Effector memory CD4-positive, alpha-beta T cell (primary cell): ENCODE data around the gene RNF39.

ENCODE experiments used
- DNase-seq, 3 donors: peaks; one replicate each; pipeline ENCODE4 v3.0.0-alpha.2; 2020
- H3K27ac ChIP-seq: 2 replicates; pipeline ENCODE4 v1.7.0; 2013; ENCODE audit warnings: mild to moderate bottlenecking, low read length, moderate library complexity; ENCODE audit not compliant: insufficient read depth, poor library complexity, severe bottlenecking
- H3K27me3 ChIP-seq: replicated peaks from 2 replicates; pipeline ENCODE4 v1.7.0; 2013; ENCODE audit warnings: mild to moderate bottlenecking, low read length; ENCODE audit not compliant: insufficient read depth, control insufficient read depth, poor library complexity, severe bottlenecking
- H3K36me3 ChIP-seq: 2 replicates; pipeline ENCODE4 v1.7.0; 2013; ENCODE audit warnings: mild to moderate bottlenecking, low read length, moderate library complexity; ENCODE audit not compliant: control insufficient read depth, insufficient read depth
- H3K4me1 ChIP-seq: 2 replicates; pipeline ENCODE4 v1.7.0; 2013; ENCODE audit warnings: low read length, mild to moderate bottlenecking; ENCODE audit not compliant: control insufficient read depth, insufficient read depth, poor library complexity, severe bottlenecking
- H3K4me3 ChIP-seq: 2 replicates; pipeline ENCODE4 v1.7.0; 2013; ENCODE audit warnings: low read length, low read depth, mild to moderate bottlenecking; ENCODE audit not compliant: insufficient read depth, poor library complexity, severe bottlenecking
- H3K9me3 ChIP-seq: 2 replicates; pipeline ENCODE4 v1.7.0; 2013; ENCODE audit warnings: mild to moderate bottlenecking, low read length, moderate library complexity; ENCODE audit not compliant: control insufficient read depth

Gene RNF39

DNA sequence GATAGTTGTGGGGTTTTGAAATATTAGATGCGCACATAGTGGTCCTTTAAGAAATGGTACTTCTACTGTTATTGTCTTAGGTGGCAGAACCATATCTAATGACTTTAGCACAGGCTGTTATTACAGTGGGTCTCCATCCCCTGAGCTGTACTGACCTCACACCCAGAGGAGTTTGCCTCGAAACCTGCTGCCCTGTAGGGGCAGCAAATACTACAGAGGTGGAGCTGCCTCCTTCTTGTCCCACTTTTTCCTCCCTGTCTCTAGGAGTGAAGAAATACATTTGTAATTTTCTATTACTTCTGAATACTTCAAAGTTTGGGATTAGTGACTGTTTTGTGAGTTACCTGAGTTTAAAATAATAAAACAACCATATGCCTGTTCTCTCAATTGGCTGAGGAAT lies 29.1 kb upstream of the RNF39 start:
- Histone ChIP-seq H3K4me3 (no peak overlapping the region), H3K36me3 (no peaks in the 10 kb centered on the region), H3K27ac (no peak overlapping the region), H3K9me3 (no peaks in the 10 kb centered on the region), H3K27me3 (peaks cover 7% of the 10 kb centered on the region), H3K4me1 (peaks cover 35% of the 10 kb centered on the region)
- no peak for DNase-seq

DNA sequence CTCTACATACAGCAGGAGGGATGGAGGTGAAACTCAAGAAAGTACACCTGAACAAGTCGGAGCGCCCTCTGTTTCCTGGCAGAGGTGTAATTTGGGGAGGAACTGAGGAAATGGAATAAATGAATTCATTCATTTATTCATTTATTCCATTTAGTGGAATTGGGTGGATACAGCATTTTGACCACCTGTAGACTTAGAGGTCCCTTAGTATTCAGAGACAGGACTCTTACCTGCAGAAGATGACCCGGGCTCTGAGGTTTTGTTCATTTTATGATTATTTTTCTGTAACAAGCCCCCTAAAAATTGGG lies 28.3 kb upstream of the RNF39 start:
- H3K27me3 ChIP-seq, result peaks cover 10% of the 10 kb centered on the region
- H3K27ac ChIP-seq, result no peak overlapping the region
- H3K9me3 ChIP-seq, result no peaks in the 10 kb centered on the region
- H3K4me1 ChIP-seq, result peaks cover 35% of the 10 kb centered on the region
- no peaks in the 10 kb centered on the region for H3K36me3 ChIP-seq
- H3K4me3 ChIP-seq, result peak overlapping the region; percentile 57
- no peak for DNase-seq

DNA sequence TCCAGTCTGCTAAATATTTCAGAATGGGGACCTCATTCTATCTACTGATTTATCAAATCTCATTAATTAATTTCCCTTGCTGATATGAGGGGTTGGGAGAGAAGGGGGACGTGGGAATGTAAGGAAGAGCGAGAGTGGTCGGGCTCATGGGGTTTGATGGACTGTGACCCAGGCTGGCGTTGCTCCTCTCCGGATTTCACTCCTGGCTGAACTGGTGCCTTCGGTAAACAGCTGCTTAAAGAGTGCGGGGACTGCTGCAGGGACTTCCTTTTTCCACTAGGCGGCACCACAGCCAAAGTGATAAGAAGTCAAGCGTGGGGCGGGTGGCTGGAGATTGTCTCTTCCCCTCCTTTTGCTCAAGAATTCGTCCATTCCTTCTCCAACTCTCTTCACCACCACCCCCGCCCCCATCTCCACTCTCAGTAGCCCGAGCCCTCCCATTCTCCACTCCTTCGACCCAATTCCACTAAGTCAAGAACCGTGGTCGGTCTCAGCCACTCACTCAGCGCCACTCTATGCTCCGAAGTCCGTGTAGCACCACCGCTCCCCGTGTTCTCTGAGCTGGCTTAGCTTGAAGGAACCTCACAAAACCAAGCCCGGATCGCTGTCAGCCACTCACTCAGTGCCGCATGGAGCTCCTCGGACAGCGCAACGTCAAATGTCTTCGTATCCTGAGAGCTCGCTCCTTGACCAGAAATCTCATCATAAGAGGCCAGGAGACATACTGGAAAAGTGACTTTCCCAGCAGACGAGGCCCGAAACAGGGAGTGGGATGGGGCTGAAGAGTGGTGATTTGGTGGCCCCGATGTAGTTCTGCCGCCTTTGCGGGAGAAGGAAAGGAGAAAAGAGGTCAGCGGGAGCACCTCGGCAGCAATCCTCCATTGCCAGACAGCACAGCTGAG lies 27.7 kb upstream of the RNF39 start:
- Histone ChIP-seq H3K27me3 (peaks cover 10% of the 10 kb centered on the region), H3K9me3 (no peaks in the 10 kb centered on the region), H3K27ac (no peak overlapping the region), H3K4me1 (peaks cover 35% of the 10 kb centered on the region), H3K4me3 (peak overlapping the region; percentile 57), H3K36me3 (no peaks in the 10 kb centered on the region)
- peak; percentile 64 to 76 (median 68) for DNase-seq

DNA sequence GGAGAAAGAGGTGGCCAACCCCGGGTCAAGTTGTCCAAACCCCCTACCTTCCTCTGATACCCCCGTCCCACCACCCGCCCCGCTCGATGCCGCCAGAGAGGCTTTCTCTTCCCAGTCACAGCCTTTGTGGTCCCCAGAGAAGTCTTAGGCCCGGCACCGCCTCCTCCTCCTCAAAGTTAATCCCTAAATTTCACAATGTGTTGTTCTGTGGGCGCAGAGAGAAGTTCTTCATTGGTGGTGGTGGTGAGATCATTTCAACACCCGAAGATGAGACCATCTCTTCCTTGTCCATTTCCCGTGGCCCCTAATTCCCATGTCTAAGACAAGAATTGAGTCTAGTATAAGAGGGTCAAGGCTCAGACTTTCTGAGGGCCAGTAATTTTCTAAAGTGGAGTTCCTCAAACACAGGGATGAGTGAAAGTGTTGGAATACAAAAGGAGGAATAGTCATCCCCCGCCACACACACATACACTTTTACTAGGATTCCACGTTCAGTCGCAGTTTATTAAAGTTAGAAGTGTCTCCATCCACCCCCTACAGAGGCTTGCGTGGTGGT lies 26.9 kb upstream of the RNF39 start:
- no peak for DNase-seq
- Histone ChIP-seq H3K36me3 (no peaks in the 10 kb centered on the region), H3K27me3 (peaks cover 10% of the 10 kb centered on the region), H3K4me3 (peak overlapping the region; percentile 46), H3K9me3 (no peaks in the 10 kb centered on the region), H3K4me1 (peaks cover 35% of the 10 kb centered on the region), H3K27ac (no peak overlapping the region)

DNA sequence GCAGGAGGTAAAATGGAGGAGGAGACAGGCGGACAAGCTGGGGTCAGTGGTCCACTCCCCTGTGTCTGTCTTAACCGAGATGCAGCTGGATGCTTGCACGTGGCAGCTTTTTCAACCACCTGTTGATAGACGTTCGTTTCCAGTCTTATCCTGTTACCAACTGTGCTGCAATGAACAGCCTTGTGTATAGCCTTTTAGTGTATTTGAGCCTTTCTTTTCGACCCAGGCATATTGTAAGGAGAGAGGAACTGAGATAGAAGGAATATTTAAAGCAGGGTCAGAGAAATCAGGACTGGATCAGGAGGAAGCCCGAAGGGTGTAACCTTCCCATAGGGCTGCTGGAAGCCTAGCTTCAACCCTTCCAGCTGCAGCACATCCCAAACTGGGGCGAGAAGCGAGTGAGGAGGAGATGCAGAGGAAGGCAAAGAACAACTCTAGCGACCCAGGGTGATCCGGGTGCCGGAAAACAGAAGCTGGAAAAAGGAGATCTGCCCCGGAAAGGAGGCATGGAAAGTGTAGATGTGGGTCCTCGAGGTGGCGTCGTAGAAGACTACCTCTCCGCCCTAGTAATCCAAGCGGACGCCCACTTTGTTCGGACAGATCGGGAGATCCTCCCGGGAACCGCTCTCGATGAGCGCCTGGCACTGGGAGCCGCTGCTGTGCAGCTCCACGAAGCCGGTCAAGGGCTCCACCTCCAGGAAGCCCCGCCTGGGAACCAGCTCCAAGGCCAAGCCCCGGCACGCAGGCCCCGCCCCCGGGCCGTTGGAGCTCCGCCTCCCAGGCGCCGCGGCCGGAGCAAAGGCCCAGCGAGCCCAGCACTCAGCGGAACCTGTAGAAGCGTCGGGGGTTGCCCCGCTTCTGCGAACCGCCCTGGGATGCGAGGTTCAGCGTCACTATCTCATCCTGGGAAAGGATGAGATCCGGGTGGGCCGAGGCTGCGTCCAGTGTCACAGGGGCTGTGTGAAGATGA lies 26.2 kb upstream of the RNF39 start:
- Histone ChIP-seq H3K27me3 (peaks cover 10% of the 10 kb centered on the region), H3K36me3 (no peaks in the 10 kb centered on the region), H3K9me3 (no peaks in the 10 kb centered on the region), H3K4me1 (peaks cover 35% of the 10 kb centered on the region), H3K4me3 (peak overlapping the region; percentile 46), H3K27ac (no peak overlapping the region)
- DNase-seq, result peak; percentile 46 to 69 (median 56)

DNA sequence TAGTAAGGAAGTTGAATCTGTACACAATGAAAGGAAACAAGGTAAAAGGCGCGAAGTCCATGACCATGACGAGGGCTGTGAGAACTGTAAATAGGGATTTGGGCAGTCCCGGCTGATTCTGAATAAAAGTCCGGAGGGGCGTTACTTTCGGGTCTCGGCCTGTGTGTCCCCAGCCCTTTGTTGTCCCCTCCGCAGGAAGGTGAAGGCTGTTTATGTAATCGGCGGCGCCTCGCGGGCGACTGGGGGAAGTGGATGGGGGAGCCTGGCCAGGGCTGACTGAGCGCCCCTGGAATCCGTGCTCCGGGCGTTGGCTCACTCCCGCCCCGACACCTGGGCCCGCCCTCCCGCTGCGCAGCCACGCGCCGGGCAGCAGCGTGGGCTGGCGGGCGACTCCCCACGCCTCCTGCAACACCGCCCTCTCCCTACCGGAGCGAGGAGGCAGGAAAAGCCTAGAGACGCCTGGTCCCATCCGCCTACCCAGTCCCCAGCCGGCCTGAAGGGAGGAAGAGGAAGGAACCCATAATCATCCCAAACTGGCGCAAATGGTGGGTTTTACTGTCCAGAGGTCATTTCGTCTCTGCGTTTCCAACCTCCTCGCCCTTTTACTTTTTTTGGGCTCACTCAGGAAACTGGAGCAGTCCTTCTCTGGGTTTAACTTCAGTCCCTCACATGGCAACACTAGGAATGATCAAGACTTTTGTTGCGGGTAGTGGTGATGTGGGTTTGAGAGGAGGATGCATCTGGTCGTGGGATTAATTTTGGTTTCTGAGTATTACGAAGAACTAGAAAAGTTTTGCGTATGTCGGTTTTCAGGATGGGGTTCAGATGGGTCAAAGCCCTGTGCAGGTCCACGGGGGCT lies 25.2 kb upstream of the RNF39 start:
- H3K4me3 ChIP-seq, result peak overlapping the region; percentile 46
- peaks cover 10% of the 10 kb centered on the region for H3K27me3 ChIP-seq
- no peaks in the 10 kb centered on the region for H3K36me3 ChIP-seq
- no peak for DNase-seq
- H3K27ac ChIP-seq, result no peak overlapping the region
- no peaks in the 10 kb centered on the region for H3K9me3 ChIP-seq
- peaks cover 35% of the 10 kb centered on the region for H3K4me1 ChIP-seq

DNA sequence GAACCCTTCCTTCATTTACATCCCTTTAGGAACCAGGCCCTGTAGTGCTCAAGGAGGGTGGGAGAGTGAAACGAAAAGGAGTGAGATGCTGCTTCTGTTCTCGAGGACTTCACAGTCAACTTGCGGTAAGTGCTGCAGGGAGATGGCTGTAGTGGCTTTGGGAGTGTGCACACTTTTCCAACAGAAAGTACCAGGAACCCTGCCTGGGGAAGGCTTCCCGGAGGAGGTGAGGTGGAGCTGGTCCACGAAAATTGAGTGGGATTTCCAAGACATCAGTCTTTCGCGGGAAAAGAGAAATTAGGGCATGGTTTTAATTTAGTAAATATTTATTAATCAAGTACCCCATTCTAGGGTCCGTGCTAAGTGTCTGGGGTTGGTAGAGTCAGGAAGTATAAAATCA lies 24.6 kb upstream of the RNF39 start:
- H3K27ac ChIP-seq, result no peak overlapping the region
- H3K4me3 ChIP-seq, result no peak overlapping the region
- no peaks in the 10 kb centered on the region for H3K36me3 ChIP-seq
- peaks cover 10% of the 10 kb centered on the region for H3K27me3 ChIP-seq
- DNase-seq, result no peak
- no peaks in the 10 kb centered on the region for H3K9me3 ChIP-seq
- peaks cover 35% of the 10 kb centered on the region for H3K4me1 ChIP-seq

DNA sequence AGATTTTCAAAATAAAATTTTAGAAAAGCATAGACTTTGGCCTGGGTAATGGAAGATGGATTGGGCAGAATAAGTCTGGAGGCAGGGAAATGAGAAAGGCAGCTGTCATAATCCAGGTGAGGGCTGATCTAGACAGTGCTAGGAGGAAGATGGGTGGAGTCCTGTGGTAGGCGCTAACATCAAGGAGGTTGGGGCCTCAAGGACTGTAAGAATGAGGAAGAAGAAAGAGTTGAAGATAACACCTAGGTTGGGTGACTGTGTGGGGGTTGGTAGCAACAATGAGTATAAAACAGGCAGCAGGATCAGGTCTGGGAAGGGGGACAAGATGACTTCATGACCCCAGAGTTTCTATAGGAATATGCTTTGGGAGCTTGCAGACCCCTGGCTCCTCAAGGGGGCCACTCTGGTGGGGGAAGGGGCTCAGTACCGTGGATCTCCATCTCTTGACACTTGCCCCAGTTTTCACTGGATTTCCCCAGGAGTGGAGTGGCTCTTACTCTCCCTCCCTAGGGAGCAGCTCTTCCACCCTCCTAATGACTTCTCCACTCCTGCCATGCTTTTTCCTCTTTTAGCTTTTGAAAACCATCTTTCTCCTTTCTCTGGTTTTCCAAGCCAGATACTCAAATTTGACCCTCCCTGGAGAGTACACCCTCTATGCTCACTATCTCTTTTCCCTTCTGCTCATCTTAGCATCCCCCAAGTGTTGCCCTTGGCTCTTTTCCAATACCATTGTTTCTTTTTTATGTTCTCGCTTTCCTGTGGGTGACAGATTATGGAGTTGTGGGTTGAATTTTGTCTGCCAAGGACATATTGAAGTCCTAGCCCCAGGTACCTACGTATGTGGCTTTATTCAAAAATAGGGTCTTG lies 22.6 kb upstream of the RNF39 start:
- H3K27me3 ChIP-seq, result peaks cover 14% of the 10 kb centered on the region

DNA sequence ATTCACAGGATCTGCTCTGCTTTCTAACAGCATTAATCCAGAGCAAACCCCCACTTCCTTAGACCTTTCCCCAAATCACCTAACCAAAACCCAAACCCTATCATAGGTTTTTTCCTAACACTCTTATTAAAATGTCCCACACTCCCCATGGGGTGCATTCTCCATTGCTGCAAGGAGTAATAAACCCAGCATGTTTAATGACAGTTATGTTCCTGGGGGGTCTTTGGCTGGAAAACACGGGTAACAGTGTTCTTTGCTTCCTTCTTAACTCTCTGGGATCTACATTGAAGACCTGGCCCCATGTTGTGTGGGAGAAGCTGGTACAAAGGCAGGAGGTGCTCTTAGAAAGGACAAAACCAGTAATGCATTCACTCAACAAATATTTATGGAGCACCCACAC lies 21.3 kb upstream of the RNF39 start:
- no peak for DNase-seq
- Histone ChIP-seq H3K9me3 (no peaks in the 10 kb centered on the region), H3K4me1 (peaks cover 17% of the 10 kb centered on the region), H3K27ac (no peak overlapping the region), H3K27me3 (peaks cover 20% of the 10 kb centered on the region), H3K4me3 (no peak overlapping the region), H3K36me3 (no peaks in the 10 kb centered on the region)

More for the DNA sequence above, 22.6 kb upstream of the RNF39 start:
- H3K4me3 ChIP-seq, result no peak overlapping the region
- H3K4me1 ChIP-seq, result peaks cover 29% of the 10 kb centered on the region
- no peaks in the 10 kb centered on the region for H3K36me3 ChIP-seq
- H3K27ac ChIP-seq, result no peak overlapping the region
- no peaks in the 10 kb centered on the region for H3K9me3 ChIP-seq
- DNase-seq, result no peak
